ENCODE measurements around the gene HIBCH.

DNA sequence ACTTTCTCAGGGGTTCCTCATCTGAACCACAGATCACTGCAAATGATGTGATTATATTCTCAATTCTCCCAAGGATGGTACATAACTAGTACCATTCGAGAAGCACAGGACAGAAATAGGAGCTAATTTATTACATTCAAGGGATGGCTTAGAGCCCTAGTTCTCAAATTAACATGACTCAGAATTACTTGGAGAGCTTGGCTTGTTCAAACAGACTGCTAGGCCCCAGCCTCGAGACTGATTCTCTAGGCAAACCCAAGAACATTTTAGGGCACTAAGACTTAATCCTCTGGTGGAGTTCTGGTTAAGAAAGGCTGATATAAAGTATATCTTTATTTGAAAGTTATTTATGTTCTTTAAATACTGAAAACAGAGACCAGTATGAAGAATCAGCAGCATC lies 35.8 kb downstream of the HIBCH start:
- no peak for TF ChIP-seq CTCF (IDR thresholded peaks at IDR 0.05; ENCODE audit: low read depth, low read length, missing input control)
- TF ChIP-seq, protein P1, sequence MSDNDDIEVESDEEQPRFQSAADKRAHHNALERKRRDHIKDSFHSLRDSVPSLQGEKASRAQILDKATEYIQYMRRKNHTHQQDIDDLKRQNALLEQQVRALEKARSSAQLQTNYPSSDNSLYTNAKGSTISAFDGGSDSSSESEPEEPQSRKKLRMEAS (IDR thresholded peaks at IDR 0.05): no peak
- no peak for TF ChIP-seq ATF3 (IDR thresholded peaks at IDR 0.05)
- no peak for TF ChIP-seq TAF1 (conservative IDR thresholded peaks at IDR 0.05)
- no peak for TF ChIP-seq GABPA (IDR thresholded peaks at IDR 0.05 in 1 of 2, conservative IDR thresholded peaks at IDR 0.05 in 1 of 2)
- no peak for TF ChIP-seq FOXA1 (IDR thresholded peaks at IDR 0.05)

All from liver (tissue), 3 donors.